GM19043 (cell line): ENCODE measurements around the gene C17orf114.

Source experiments
- ATAC-seq: cut with Tn5 transposase; IDR thresholded peaks from one replicate; pipeline ENCODE4 v1.9.1; 2021; ENCODE audit warnings: low read depth; ENCODE audit not compliant: unreplicated experiment

The C17orf114 gene

DNA sequence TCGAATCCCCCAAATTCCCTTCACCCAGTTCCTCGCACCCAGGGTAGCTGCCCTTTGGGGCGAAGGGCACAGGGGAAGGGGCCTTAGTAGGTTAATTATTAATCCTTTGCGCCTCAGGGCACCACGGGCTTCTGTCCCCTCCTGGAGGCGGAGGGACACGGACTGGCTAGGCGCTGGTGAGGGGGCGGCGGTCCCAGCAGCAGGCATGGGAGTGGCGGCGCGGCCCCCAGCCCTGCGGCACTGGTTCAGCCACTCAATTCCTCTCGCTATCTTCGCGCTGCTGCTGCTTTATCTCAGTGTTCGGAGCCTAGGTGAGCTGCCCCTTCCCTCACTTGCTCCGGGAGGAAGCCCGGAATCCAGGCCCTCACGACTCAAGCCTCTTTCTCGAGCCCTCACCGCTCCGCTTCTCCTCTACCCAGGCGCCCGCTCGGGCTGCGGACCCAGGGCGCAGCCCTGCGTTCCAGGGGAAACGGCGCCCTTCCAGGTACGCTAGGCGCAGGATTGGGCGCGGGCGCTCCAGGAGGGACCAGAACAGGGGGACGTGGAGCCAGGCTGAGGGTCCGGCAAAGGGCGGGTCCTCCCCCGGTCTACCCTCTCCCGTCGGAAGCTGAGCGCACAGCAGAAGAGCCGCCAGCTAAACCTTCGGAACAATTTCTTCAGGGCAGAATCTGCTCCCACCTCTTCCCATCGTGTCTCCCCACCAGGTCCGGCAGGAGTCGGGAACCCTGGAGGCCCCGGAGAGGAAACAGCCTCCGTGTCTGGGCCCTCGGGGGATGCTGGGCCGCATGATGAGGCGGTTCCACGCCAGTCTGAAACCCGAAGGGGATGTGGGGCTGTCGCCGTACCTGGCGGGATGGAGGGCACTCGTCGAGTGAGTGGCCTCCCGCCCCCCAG is 13.1 kb downstream of the C17orf114 start, which contains the start of gene GLTPD2:
Gene GLTPD2 (plus strand): TSS at position 158 of the 894 bp plus-strand sequence. CDS start 48 bp downstream, at position 206.
- no peak for ATAC-seq

DNA sequence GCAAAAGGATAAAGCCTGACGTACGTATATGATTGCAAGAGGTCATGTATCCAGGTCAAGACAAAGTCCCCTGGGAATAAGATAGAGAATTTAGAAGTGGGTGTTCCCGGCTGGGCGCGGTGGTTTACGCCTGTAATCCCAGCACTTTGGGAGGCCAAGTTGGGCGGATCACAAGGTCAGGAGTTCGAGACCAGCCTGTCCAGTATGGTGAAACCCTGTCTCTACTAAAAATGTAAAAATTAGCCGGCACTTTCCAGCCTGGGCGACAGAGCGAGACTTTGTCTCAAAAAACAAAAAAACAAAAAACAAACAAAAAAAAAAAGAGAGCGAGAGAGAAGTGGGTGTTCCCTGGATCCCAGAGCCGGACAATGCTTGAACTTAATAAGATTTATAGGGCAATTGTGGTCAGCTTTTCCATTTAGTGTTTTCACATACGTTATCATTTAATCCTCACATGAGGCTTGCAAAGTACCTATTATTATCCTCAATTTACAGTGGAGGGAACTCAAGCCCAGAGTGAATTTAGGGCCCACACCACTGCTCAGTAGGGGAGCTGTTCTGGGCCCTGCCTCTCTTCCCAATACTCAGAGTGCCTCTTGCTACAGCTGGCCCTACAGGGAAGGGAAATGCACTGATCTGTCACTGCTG is 13.8 kb downstream of the C17orf114 start:
- ATAC-seq, result no peak

DNA sequence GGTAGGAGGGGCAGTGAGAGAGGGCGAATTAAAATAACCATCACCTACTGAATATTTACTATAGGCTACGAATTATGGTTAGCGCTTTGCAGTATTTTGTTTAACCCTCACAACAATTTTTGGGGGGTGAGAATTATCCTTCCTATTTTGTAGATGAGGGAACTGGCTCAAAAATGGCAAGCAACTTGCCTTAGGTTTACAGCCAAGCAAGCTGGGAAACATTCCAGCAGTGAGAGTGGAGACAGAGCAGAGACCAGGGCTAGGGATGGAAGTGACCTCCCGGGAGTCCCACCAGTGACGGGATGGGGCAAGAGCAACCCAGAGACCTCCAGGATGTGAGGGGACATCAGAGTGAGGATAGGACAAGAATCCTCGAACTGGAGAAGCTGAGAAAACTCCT is 15.6 kb downstream of the C17orf114 start:
- no peak for ATAC-seq

GRCh38 chr17:4786106-4786511 is 16.0 kb downstream of the C17orf114 start, which contains the start of gene VMO1:
Gene VMO1 (minus strand): TSS chr17:4786364. CDS start chr17:4786352, 12 bp downstream.
- ATAC-seq, result no peak

DNA sequence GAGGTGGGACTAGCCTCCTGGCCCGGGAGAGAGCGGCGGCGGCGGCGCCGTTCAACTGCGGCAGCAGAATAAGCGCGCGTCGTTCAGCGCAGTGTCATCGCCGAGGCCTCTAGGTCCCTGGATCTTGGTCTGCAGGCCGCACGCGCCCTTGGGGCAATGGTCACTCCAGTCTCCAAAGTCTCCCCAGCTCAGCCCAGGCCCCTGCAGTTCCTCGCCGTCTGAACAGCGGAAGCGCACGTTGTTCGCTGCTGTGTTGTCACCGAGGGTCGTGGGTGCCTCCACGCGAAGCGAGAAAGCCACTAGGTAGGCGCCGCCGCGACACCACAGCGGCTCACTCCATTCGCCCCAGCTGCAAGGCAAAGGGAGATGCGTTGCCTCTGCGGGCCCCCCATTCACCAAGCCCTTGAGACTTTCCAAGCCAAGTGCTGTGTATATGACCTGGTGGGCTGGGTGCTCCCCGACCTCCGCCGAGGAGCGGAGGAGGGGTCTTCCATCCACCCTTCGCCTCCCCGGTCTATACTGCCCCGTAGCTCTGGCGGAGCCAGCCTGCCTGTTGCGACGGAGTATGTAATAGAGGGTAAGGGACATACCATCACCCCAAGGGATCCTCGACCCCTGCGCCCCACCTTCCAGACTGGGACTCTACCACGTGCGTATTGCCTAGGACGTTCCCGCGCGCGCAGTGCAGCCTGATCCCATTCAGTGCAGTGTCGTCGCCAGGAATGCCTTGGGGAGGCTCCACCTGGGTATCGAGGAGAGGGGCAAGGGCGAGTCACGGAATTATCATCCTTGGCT is 16.6 kb downstream of the C17orf114 start:
- no peak for ATAC-seq

DNA sequence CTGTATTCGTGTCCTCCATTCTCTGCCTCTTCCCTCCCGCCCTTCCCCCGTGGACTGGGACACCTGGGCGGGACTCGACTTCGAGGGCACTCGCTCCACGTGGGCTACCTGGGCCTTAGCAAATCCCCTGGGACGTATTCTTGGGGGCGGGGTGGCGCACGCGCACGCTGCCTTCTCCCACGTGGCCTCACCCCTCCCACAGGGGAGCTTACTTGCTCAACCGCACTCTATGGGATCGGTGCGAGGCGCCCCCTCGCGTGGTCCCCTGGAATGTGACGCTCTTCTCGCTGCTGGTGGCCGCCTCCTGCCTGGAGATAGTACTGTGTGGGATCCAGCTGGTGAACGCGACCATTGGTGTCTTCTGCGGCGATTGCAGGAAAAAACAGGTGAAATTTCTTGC is 19.5 kb downstream of the C17orf114 start:
- ATAC-seq, result no peak

GRCh38 chr17:4780325-4780955 is 21.7 kb downstream of the C17orf114 start:
- no peak for ATAC-seq

DNA sequence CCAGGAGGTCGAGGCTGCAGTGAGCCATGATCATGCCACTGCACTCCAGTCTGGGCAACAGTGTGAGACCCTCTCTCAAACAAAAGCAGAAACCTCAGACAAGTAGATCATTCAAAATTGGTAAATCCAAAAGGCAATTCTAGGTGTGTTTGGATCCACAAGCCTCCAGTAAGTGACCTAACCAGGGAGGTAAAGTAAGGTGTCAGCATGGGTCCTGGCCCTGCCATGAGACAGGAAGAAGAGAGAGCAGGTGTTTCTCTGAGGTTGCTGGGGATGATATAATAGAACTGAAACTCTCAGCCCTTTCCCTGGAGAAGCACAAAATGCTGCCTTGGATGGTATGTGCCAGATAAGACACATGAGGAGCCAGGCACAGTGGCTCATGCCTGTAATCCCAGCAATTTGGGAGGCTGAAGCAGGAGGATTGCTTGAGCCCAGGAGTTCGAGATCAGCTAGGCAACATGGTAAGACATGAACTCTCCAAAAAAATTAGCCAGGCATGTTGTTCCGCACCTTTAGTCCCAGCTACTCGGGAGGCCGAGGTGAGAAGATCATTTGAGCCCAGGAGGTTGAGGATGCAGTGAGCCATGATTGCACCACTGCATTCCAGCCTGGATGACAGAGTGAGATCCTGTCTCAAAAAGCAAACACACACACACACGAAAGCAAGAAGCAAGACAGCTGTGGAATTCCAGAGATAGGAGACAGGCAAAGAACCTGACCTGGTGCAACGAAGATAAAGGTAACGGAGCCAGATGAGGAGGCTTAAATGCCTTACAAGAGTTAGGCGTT is 24.0 kb downstream of the C17orf114 start:
- no peak for ATAC-seq

DNA sequence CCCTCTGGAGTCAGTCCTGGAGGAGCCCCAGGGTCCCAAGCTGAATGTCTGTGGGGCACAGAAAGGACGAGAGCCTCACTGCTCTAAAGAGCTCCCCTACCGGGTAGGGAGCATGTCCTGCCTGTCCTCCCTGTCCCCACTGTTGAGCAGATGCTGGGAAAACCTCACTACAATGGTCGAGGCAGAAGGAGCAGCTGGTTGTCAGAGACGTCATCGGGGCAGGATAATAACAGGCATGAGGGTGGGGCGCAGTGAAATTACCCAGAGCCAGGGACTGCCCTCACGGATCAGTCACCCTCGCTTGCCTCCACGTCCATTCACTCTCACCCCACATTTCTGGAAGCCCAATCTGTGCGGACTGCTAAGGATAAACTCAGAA is 29.9 kb downstream of the C17orf114 start:
- ATAC-seq, result no peak

- ATAC-seq, result no peak
These were observed 30.5 kb downstream of the C17orf114 start, which contains the start of gene TM4SF5 for GRCh38 chr17:4771519-4772234. Gene TM4SF5 (plus strand): TSS chr17:4771886. CDS start chr17:4771923, 37 bp downstream.

GRCh38 chr17:4769628-4770027 is 32.5 kb downstream of the C17orf114 start:
- ATAC-seq, result no peak

DNA sequence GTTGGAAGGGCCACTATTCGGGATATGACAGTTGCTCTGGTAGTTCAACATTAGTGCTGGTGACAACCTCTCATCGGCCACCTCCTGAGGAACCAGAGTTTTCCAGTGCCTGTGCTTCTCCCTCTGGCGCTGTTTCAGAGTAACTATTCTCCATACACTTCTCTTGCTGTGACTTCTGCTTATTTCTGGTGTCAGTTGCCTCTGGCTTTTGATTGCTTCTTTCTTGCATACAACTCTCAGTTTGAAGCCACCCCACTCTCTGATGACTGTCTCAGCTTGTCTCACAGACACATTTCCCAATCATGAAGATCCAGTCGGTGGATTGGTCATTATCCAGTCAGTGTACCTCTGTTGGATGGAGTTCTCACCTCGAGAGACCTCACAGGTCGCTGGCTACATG is 33.8 kb downstream of the C17orf114 start:
- no peak for ATAC-seq

DNA sequence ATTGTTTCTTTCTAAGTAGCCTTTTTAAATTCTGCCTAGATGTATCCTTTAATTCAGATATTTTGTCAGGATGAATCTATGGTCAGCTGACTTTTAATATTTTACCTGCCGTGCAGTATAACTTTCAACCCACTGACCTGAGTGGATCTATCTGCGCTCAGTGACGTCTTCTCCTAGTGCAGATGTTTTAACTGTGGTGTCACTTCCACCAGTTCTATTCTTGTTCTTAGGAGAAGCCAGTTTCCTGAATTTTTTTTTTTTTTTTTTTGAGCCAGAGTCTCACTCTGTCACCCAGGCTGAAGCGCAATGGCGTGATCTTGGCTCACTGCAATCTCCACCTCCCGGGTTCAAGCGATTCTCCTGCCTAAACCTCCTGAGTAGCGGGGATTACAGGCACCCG is 35.4 kb downstream of the C17orf114 start:
- no peak for ATAC-seq

GRCh38 chr17:4766201-4766600 is 35.9 kb downstream of the C17orf114 start:
- no peak for ATAC-seq

- no peak for ATAC-seq
These were observed 37.5 kb downstream of the C17orf114 start for GRCh38 chr17:4764595-4764994.

DNA sequence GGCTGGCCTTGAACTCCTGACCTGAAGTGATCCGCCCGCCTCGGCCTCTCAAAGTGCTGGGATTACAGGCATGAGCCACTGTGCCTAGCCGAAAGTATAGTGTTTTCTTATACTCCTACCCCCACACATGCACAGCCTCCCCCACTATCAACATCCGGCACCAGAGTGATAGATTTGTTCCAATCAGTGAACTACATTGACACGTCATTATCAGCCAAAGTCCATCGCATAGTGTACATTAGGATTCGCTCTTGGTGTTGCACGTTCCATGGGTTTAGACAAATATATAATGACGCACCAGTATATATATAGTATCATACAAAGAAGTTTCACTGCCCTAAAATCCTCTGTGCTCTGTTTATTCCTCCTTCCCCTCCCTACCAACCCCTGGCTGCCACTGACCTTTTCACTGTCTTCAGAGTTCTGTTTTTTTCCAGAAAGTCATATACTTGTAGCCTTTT is 42.3 kb downstream of the C17orf114 start:
- no peak for ATAC-seq

DNA sequence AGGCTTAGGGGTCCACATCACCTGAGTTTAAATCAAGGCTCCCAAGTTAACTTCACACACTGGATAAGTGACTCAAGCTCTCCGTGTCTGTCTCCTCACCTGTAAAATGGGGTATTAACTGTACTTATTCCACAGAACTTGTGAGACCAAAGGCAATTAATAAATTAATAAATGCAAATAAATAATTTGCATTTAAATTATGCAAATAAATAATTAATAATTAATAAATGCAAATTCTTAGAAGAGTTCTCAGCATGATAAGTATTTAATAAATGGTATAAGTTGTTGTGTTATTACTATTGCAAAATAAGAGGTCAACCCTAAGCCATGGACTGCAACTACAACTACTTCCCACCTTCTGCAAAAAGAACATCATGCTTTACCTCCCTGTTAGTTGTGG is 48.7 kb downstream of the C17orf114 start:
- no peak for ATAC-seq

DNA sequence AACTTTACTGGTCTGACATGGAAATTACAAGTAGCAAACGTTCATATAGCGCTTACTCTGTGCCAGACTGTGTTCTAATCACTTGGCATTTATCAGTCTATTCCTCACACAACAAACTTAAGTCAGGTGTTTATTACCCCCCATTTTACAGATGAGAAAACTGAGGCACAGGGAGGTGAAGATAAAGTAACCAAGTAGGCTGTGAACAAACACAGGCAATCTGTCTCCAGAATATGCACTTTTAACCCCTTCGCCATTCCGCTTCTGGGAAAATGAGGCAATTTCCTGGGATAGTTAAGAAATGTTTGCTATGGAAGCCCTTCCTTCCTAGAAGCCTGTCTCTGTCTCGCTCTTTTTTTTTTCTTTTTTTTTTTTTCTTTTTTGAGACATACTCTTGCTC is 50.2 kb downstream of the C17orf114 start:
- no peak for ATAC-seq
